ENCODE measurements around the gene NEDD1.

The NEDD1 gene

DNA sequence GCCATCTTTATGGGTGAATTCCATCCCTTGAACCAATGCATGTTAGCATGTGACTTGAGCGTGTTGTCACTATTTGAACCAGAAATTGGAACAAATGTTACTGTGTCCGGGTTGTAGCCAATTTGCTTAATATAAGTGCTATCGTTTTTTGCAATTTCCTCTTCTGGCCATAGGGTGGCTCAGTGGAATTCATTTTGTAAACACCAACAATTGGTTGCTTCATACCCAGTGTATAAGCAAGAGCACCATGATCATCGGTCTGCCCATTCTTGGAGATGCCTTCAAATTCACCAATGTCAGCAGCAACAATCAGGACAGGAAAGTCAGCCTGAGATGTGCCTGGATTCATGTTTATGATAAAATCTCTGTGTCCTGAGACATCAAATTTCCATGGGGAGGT lies 5.0 kb upstream of the NEDD1 start:
- DNase-seq (ENCODE audit: low read depth, low spot score): no peak

DNA sequence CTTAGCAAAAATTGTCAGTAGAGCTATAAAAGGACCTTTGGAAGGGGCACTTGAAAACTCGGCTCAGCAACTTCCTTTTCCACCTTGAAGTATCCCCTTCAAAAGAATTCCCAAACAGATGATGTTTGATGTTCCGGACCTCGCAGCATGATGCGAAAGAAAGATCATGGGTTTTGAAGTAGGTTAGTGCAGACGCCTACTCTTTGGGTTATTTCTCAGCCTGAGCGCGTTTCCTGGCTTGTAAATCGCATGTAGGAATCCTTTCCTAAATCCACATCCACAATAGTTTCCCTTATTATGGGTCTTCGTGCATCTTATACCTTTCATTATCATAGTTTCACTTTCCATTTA lies 584 bp upstream of the NEDD1 start:
- DNase-seq (ENCODE audit: low read depth, low spot score): no peak

DNA sequence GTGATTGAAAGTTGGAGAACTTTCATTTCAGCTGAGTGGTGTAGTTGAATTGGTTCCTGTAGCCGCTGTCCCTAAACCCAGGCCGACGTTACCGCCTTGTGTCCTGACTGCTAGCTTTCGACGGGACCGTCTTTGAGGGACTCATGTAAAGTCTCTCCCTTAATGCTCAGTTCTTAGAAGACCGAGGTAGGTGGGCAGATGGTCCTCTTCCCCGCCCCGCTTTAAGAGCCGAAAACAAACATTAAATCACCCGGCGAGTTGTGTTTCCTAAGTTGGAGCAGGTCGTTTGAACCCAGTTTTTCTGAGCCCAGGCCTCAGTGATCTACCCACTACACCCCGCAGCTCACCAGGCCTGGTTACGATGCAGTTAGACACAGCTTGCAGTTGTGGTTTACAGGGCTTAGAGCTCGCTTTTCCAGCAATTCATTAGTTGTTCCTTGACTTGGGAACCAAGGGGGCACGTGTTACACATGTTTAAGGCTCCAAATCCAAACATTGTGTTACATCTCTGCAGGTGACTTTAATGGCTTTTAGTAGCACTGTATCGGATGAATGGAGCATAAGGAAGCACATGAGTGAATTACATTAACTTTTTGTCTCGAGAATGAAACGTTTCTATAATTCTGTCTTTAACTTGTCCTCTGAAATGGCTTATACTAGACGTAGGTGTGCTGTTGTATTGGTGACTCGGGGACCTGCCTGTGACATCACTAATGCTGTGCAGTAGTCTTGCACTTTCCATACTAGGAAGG lies 790 bp downstream of the NEDD1 start:
- no peak for DNase-seq (ENCODE audit: low read depth, low spot score)

DNA sequence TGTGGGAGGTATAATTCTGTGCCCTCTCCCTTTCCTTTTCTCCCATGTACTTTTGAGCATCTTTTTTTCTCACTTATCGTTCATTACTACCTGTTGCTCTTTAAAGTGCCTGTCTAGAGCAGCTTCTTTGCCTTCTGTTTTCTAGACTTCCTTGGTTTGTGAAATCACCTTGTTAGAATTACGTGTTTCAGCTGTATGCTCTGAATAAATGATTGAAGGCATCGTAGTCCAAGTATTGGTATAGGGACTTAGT lies 1.3 kb downstream of the NEDD1 start:
- DNase-seq (ENCODE audit: low read depth, low spot score): no peak

DNA sequence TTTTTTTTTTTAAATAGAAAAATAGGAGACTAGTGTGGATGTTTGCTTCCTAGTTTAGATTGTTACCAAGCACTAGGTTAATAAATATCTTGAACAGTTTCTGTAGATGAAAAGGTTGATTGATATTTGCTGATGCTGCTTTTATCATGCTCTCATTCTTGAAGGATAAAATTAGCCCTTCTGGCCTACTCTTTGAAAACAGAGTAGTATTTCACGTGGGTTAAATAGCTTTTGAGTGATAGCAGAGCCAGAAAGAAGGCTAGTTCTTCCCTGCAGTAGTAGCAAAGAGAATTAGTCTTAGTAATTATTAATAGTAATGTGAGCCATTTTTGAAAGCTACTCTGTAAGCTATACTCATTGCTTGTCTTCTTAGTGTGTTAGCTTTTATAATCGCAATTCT lies 5.2 kb downstream of the NEDD1 start:
- no peak for DNase-seq (ENCODE audit: low read depth, low spot score)

DNA sequence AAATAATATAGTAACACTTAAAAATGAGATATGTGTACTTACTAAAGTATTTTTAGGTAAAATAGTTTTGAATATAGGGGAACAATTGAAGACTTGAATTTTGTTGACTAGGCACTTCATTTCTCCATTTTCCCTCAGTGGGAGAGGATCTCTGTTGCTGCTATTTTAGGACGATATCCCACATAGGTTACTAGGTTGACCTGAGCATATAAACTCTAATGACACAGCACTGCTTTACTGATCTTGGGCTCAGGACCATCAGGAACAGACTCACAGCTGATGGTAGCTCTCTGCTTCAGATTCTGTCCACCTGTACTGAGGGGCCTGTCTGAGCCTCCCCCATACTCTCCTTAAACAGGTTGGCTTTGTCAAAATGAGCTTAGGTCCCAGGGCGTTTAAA lies 5.9 kb downstream of the NEDD1 start:
- no peak for DNase-seq (ENCODE audit: low read depth, low spot score)

DNA sequence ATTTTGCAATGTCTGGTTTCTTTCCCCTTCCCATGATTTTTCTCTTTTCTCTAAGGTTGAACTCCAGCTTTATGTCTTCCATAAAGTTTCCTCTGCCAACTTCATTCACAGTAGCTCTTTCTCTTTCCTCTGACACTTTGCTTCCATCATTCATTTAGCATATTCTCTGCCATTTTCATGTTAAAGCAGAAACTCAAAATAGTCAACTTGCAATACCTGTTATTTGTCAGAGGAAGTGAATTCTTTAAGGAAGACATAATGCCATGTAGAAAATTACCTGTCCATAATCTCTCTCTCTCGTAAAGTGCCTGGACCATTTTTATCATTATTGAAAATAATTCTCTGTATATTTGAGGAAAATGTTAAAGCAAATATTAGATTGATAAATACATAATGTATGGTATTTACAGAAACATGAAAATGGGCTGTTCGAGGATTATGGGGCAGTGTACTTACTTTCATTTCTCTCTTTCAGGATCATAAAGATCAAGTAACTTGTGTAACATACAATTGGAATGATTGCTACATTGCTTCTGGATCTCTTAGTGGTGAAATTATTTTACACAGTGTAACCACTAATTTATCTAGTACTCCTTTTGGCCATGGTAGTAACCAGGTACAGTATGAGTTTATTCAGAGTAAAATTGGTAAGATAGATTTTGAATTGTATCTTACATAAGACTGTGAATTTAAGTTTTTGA lies 12.6 kb downstream of the NEDD1 start:
- no peak for DNase-seq (ENCODE audit: low read depth, low spot score)

DNA sequence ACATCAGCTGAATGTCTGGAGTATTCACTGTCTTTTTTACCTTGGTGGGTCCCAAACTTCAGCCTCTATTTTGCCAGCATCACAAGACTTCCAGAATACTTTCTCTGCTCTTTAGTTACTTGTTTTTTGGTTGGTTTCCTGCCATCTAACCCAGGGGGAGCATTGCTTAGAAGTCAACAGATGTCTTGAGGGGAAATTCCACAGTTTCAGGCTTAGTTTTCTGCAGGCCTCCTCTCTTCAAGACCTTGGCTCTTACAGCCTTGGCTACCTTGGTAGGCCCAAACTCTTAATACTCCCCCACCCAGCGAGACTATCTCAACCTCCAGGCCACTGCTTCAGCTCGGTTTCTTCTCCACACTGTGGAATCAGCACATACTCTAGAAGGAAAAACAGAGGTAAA lies 41.7 kb downstream of the NEDD1 start:
- DNase-seq (ENCODE audit: low read depth, low spot score): no peak

DNA sequence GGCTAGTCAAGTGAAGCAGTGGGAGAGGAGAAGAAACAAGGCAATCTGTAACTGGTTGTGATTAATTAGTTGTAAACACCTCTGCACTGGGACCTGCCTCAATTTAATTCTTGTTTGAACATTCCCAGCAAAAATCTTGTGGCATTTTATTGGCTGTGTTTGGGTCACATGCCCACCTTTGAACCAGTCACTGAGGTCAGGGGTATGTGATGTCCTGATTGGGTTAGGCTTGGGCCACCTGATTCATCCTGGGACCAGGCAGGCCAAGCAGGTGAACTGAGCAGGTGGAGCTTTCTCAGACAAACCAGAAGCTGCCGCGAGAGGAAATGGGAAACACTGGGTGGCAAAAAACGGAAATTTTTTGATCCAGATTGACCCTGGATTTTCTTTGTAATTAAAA lies 72.5 kb downstream of the NEDD1 start:
- DNase-seq (ENCODE audit: low read depth, low spot score): no peak

DNA sequence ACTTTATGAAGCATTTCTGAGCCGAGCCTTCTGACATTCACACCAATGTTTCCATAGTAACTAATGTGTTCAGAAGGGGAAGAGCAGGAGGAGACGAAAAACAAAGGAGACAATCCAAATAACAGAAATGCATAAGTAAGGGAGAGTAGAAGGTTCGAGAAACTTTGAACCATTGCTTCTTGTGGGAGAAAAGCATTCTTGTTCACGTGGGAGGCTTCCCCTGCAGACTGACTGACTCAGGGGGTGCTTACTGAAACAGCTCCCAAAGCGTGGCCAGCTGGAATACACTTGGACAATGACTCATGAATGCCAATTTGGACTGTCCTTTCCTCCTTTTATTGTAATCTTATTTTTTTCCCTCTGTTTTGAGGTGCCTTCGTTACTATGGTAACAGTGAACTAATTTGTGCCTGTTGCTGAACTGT lies 73.9 kb downstream of the NEDD1 start:
- DNase-seq (ENCODE audit: low read depth, low spot score): no peak

DNA sequence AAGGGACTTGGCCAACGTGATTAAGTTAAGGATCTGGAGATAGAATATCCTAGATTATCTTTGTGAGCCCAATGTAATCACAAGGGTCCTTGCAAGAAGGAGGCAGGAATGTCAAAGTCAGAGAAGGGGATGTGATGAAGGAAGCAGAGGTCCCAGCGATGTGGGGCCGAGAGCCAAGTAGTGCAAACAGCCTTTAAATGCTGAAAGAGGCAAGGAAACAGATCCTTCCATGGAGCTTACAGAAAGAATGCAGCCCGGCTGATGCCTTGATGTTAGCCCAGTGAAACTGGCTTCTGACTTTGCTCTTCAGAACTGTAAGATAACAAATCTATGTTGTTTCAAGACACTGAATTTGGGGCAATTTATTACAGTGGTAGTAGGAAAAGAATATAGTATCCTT lies 74.9 kb downstream of the NEDD1 start:
- DNase-seq (ENCODE audit: low read depth, low spot score): no peak

DNA sequence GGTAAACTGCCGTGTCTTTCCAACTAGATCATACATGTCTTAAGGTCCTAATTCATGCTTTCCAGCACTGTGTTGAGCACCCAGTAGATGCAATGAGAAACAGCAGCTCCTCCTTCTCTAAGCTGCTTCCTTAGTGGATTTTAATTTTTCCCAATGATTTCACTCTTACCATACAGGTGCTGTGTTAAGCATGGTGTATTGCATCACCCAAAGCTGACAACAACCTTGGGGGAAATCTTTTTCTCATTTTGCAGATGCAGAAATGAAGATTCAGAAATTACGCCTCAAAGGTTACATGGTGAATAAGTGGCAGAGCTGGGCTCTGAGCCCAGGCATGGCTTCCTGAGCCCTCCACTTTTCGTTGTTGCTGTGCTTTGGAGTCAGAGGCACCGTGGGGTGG lies 75.6 kb downstream of the NEDD1 start:
- no peak for DNase-seq (ENCODE audit: low read depth, low spot score)

DNA sequence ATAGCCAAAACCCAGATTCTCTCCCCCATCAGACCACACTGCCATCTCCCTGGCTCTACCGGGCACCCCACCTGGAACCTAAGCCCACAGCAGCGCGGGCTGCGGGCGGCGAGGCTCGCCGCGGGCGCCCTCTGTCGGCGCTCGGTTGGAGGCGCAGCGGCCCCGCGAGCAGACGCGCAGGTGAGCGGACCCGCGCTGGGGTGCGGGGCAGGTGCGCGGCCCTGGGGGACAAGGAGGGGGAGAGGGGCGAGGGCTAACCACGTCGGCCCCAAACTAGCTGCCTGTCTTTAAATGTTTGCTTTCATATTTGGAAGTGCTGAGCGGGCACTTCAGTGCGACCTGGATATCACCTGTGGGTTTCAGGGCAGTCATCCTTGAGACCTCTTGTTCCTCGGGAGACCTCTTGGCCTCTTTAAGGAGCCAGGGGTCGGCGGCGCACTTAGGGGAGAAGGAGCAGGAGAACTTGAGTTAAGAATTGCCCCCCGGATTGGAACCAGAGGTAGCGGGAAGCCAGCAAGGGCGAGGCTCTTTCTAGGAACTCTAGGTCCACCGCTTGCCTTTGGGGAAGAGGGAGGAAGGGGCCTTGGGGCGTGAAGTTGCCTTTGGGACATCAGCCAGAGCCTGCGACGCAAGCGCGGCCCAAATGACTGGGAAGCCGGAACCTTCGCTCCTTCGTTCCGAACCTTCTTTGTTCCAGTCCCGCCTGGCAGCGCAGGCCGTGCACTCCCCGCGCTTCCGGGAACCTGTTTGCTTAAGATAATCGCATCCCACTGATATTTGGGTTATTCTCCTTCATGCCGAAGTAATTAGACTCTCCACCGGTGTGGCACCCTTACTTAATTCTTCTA lies 78.7 kb downstream of the NEDD1 start:
- peak; percentile 4 for DNase-seq (ENCODE audit: low read depth, low spot score)

DNA sequence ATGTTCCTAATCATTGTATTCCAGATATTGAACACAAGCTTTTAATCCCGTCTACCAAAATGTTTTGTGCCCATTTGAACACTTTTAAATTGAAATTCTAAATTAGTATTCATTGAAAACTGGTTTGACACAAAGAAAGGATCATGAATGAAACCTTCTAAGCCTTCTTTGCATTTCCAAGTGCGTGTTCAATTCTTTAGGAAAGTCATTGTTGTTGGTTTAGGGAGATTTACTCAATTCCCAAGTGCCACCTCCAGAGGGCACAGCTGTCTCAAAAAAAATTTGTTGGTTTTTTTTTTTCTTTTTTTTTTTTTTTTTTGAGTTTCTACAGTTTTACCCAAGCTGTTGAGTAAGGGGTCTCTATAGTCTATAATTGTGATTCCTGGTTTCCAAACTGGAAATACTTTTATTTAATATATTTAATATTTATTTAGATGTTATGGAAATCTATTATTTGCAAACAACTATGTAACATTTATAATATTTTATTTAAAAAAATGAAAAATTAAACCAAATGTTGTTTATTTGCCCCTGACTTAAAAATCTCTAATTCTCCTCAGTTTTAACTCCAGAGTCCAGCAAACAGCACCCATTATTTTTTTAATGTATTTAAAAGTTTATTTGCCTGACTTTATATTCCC lies 79.9 kb downstream of the NEDD1 start:
- no peak for DNase-seq (ENCODE audit: low read depth, low spot score)

DNA sequence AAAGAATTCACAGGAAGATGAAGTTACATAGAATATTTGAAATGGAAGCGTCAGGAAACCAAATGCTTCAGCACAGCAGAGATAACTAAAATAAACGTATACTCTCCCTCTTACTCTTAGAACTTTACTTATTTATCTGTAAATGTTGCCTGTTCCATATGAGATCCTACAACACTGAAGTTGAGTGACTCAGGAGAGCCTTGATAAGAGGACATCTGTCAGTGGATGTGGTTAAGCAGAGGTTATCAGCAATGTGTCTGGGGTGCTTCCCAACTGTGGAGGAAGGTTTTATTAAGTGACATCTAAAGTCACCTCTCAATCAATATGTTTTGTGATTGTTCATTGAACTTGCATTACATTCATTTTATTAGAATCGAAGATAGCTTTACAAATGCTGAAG lies 81.9 kb downstream of the NEDD1 start:
- DNase-seq (ENCODE audit: low read depth, low spot score): no peak

DNA sequence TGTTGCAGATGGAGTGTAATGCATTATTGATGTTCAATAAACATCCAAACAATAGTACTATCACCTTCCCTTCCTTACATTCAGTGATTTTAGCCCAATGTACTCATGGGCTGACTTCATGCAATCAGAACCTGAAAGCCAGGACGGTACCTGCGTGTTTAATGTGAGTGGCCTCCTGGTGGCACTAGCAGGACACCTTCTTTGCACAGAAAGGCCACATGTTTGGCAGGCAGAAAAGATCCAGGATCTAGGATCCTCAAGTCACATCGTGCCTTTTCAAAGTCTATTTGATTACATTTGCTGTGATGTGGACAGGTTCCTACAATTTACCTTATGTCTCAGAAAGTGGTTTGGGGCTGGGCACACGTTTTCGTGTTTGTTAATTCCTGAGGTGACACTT lies 82.9 kb downstream of the NEDD1 start:
- DNase-seq (ENCODE audit: low read depth, low spot score): no peak

DNA sequence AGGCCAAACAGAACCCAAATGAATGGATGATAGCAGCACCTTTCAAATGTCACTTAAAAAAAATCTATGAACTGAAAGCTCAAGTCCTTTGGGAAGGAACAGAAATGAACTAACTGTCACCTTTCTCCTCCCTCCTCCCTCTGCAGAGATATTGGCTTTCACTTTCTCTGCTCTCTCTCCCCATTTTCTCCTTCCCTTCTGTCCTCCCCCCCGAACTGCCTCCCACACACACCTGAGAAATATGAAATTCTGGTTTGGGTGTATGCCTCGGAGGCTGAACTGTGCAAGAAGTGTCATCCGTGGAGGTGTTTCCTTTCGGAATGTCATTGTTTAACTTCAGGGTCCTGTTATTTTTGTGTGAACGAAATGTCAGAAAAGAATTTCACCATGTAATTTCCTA lies 87.8 kb downstream of the NEDD1 start:
- no peak for DNase-seq (ENCODE audit: low read depth, low spot score)

DNA sequence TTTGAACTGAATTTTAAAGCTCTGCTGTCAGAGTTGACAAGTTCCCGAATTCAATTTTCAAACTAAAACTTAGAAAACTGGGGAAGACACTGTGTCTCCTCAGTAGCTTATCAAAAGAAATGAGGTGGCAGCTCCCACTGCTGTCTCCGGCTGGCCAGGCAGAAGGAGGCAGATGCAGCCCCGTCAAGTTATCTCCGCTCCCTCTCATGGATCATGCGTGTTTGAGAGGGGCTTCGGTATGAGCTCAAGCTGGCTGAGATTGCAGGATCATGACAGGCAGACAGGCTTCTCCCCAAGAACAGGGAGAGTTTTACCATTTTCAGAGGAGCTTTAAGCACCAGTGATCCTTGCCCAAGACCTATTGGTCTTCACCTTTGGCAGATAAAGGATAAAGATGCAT lies 88.8 kb downstream of the NEDD1 start:
- DNase-seq (ENCODE audit: low read depth, low spot score): no peak

DNA sequence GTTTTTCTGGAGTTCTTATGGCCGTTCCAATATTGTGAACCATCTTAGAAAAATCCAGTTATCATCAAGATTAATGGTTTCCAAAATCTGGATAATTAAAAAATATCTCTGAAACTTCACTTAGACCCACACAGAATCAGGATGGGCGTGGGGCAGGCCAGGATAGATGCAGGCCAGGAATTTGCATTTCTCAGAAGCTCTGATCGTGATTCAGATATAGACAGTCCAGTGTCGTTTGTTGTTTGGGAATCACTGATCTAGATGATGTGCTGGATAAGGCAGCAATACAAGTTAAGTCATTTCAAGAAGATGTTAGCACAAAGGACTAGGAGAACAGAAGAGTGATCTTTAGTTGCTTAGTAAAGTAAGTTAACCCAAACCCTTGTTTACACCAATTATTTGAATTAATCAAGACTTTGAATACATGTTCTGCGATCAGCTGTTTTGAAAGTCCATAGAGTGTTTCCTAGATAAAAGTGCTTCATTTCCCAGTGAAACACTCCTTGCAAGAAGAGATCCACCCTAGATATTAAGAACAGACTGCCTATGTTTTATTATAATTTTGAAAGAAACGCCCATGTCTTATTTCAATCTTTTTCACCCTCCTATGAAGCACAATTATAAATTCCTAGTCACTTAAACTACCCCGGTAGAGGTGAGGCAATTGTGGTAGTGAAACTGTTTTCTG lies 90.9 kb downstream of the NEDD1 start:
- DNase-seq (ENCODE audit: low read depth, low spot score): no peak

DNA sequence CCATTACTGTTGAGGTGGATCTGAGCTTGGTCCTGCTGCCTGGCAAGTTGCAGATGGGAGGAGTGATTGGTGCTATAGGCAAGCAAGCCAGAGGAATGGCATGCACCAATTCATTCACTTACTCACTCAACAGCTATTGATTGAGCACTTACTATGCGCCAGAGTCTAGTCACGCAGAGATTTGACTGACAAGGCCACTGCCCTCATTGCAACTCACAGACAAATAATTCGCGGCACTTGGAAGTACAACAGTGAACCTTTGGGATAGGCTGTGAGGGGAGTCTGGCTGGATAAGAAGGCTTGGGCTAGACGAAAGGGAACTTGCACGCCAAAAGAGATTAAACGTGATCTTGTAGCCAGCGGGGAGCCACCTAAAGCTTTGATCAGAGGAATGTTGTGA lies 96.2 kb downstream of the NEDD1 start:
- no peak for DNase-seq (ENCODE audit: low read depth, low spot score)

All from activated CD4-positive, CD25-positive, alpha-beta regulatory T cell treated with anti-CD3 and anti-CD28 coated beads, Interleukin-2, amount 50 U/mL, for 16 hours (primary cell).